ENCODE results near the gene LPAR5.

- TF ChIP-seq CTCF (conservative IDR thresholded peaks at IDR 0.05 in 1 of 2, IDR thresholded peaks at IDR 0.05 in 1 of 2; ENCODE audit: low read depth in 1 of 2, low read length in 2 of 2) (no peak), EZH2 (IDR thresholded peaks at IDR 0.05; ENCODE audit: low read length, missing control alignments) (no peak)
Measured at GRCh38 chr12:6606331-6607131, 29.2 kb downstream of the LPAR5 start.
